ENCODE results near the gene CD320. TPM values are rescaled to one million over a fixed set of nuclear protein-coding genes. Genes with fewer than 3 reads are reported as not detected.
"Not testable (repeated sequence)": the region's sequence is repeated elsewhere in the genome, so short reads cannot be mapped to it uniquely, and the experiment has no call there.

Gene CD320
- total RNA-seq, 1 donor from 2014 or later: 55.2 TPM

- peak; percentile 57 for DNase-seq (ENCODE audit: low spot score)
Measured at GRCh38 chr19:8310342-8311055, 2.3 kb upstream of the CD320 start.

- DNase-seq (ENCODE audit: low spot score): no peak
Measured at GRCh38 chr19:8308891-8309291, 733 bp upstream of the CD320 start.

GRCh38 chr19:8307400-8307964, 676 bp downstream of the CD320 start:
- DNase-seq (ENCODE audit: low spot score): peak; percentile 88

- DNase-seq (ENCODE audit: low spot score): peak; percentile 87
Measured at GRCh38 chr19:8306235-8307054, 1.7 kb downstream of the CD320 start.

- DNase-seq (ENCODE audit: low spot score): no peak
Measured at GRCh38 chr19:8305798-8306197, 2.4 kb downstream of the CD320 start.

- DNase-seq (ENCODE audit: low spot score): peak; percentile 87
Measured at GRCh38 chr19:8304841-8305621, 3.1 kb downstream of the CD320 start.

GRCh38 chr19:8302734-8303133, 5.4 kb downstream of the CD320 start:
- DNase-seq (ENCODE audit: low spot score): peak; percentile 57

- DNase-seq (ENCODE audit: low spot score): peak; percentile 89
Measured at GRCh38 chr19:8302357-8302691, 5.8 kb downstream of the CD320 start.

- not testable (repeated sequence) for DNase-seq (ENCODE audit: low spot score)
Measured at GRCh38 chr19:8291337-8291736, 16.8 kb downstream of the CD320 start.

GRCh38 chr19:8276508-8276907, 31.6 kb downstream of the CD320 start:
- DNase-seq (ENCODE audit: low spot score): not testable (repeated sequence)

GRCh38 chr19:8269724-8270123, 38.4 kb downstream of the CD320 start:
- no peak for DNase-seq (ENCODE audit: low spot score)

GRCh38 chr19:8265872-8266271, 42.3 kb downstream of the CD320 start:
- no peak for DNase-seq (ENCODE audit: low spot score)

- peak; percentile 43 for DNase-seq (ENCODE audit: low spot score)
Measured at GRCh38 chr19:8264248-8264647, 43.9 kb downstream of the CD320 start.

GRCh38 chr19:8262431-8262830, 45.7 kb downstream of the CD320 start:
- DNase-seq (ENCODE audit: low spot score): no peak

- DNase-seq (ENCODE audit: low spot score): no peak
Measured at GRCh38 chr19:8261881-8262280, 46.3 kb downstream of the CD320 start.

- no peak for DNase-seq (ENCODE audit: low spot score)
Measured at GRCh38 chr19:8261347-8261746, 46.8 kb downstream of the CD320 start.

- DNase-seq (ENCODE audit: low spot score): no peak
Measured at GRCh38 chr19:8259922-8260247, 48.3 kb downstream of the CD320 start.

GRCh38 chr19:8259142-8259921, 48.8 kb downstream of the CD320 start:
- no peak for DNase-seq (ENCODE audit: low spot score)

GRCh38 chr19:8257052-8257443, 51.1 kb downstream of the CD320 start:
- no peak for DNase-seq (ENCODE audit: low spot score)

- no peak for DNase-seq (ENCODE audit: low spot score)
Measured at GRCh38 chr19:8256276-8257051, 51.7 kb downstream of the CD320 start.
